HG03095 (cell line): ENCODE results near the gene PI16.
"Not testable (repeated sequence)": the region's sequence is repeated elsewhere in the genome, so short reads cannot be mapped to it uniquely, and the experiment has no call there.

Experiments used
- ATAC-seq: cut with Tn5 transposase; IDR thresholded peaks from one replicate; pipeline ENCODE4 v1.9.1; 2021; ENCODE audit warnings: moderate library complexity; ENCODE audit not compliant: unreplicated experiment

PI16 gene

DNA sequence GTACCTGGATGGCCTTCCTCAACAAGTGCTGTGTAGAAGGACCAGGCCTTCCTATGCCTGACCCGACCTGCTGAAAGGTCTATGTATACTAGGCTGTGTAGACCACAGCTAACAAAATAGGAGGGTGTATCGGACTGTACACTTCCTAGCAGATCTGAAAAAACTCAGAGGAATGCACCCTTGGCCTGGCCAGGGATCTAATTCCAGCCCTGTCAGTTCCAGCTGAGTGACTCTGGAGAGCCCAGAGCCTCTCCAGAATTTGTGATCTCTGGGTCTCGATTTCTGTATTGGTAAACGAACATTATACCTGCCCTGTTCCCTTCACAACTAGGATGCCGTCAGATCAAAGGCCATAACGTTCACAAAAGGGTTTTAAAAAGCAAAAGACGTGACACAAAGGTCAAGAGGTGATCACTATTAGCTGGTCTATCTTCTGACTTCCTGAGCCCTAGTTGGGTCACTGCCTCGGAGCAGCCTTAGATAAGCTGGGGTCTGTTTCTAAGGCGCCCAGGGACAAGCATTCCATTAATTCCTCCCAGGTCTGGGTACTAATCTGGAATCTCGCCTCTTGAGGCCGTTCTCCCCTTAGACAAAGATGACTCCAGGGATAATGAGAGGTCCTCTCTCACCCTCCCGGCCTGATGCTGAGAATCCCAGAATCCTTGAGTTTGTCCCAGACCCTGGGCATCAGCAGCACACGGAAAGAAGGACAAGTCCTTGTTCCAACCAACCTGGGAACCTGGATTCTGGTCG, 17.6 kb downstream of the PI16 start:
- no peak for ATAC-seq

DNA sequence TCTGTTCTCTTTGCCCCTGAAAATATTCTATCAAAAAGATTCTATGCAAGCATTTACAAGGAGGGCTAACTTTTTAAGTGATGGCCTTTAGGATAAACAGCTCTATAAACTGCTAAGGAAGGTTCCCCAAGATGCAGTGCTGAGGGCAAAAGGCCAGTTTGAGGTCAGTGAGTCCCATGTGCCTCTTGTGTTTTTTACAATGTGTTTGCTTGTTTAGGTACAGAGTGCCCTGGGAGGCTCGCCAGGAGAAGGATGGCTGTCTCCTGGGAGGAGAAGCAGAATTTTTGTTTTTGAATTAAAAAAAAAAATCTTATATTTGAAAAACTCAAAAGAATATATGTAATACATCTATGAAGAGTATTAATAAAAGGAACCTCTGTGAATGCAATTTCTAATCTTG, 18.7 kb downstream of the PI16 start:
- no peak for ATAC-seq

DNA sequence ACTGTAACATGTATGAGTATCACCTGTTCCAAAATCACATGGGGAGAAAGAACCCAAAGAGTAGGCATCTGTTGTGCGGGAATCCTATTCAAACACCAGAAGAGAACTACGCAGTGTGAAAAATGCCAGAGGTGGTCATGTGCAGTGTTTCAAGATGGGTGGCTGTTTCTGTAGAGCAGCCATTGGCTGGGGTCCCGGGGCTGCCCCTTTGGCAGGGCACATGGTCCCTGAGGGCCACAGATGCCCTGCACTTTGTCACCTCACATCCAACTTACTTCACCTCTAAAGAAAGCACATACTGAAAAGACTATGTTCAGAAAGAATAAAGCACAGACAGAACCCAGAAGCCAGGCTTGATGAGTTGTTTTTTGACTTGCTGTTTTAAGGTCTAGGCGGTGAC, 19.1 kb downstream of the PI16 start:
- ATAC-seq = no peak

DNA sequence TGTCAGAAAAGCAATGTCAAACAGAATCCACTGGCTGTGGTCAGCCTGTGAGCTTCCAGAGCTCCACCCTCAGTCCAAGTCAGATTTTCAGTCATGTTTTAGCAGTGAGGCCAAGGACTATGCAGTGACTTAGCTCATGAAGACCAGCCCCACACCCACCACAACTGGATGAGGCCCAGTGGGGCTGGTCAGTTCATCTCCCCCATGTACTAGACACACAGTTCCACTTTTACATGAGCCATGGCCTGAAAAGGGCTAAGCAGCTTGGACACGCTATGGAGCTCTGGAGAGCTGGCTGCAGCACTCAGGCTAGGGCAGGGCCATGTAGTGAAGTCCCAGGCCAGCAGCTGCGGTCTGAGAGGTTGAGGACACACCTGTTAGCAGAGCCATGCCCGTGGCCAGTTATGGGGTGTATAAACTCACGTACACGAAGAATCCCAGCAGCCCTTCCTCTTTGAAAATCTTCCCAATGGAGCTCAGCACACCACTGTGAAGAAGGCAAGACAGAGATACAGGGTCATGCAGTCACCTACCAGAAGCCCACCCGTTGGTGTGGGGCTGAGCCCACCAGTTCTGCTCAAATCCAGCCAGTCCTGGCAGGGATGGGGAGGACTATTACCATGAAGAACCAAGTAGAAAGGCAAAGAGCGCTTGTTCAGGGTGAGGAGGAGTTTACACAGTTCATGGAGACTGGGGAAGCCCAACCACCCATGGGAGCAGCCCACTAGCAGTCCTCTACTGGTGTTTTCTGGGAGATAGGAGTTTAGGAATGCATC, 20.9 kb downstream of the PI16 start:
- ATAC-seq = no peak

DNA sequence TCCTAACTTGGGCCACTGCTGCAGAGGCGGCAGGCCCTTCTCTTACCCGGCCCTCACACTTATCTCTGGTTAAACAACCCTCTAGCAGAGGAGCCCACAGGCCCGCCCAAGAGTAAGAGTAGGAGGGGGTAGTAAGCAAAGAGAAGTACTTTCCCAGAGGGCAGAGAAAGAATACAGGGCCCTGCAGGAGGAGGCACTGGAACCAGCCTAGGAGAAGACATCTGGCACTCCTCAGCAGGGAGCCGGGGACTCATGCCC, 21.4 kb downstream of the PI16 start:
- ATAC-seq = no peak

DNA sequence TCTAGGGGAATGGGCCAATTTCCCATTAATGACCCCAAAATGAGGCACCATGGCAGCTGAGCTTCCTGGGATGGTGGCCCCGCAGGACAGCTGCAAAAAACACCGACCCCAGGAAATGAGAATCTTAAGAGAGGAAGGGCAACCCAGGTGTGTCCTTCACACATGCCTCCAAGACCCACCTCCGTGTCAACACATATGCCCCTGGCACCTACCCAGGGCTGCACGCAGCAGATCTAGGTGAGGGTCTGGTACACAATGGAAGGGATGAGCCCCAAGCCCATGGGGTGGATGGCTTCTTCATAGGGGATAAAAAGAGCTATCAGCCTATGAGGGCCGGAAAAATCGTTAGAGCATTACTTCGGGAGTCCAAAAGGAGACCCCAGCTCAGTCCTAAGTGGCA, 22.0 kb downstream of the PI16 start:
- ATAC-seq = no peak

DNA sequence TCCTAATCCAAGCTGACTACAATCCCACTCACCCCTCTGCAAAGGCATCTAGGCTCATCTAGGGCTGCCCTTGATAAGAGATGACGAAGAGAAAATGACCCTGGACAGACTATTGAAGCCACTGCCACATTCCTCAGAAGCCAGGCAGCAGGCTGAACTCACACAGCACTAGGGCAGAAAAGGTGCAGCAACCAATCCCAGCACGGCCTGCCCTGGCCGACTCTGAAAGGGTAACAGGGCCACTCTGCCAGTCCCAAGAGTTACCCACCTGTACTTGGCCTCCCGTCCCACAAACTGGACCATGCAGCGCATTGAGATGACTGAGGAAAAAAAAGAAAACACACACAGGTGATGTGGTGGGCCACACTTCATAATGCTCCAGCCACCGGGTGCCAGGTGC, 22.4 kb downstream of the PI16 start:
- ATAC-seq = no peak

DNA sequence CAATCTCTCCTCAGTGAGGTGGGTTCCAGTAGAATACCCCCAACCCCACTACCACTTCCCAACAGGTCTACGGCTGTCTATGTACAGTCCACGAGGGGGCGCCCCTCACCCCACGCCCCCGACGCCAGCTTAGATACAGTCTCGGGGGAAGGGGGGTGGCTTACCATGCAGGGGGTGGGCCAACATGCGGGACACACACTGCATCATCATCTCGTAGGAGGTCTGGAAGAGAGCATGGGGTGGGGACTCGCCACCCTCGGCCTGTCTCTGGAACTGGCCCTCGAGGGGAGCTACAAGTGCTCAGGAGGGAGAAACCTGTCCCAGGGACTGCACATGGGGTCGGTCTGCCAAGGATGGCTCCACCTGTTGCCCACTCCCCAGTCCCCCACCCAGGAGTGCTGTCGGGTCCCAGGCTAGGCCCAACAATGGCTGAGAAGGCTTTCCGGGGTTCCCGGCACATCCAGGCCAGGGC, 23.0 kb downstream of the PI16 start:
- ATAC-seq = no peak

DNA sequence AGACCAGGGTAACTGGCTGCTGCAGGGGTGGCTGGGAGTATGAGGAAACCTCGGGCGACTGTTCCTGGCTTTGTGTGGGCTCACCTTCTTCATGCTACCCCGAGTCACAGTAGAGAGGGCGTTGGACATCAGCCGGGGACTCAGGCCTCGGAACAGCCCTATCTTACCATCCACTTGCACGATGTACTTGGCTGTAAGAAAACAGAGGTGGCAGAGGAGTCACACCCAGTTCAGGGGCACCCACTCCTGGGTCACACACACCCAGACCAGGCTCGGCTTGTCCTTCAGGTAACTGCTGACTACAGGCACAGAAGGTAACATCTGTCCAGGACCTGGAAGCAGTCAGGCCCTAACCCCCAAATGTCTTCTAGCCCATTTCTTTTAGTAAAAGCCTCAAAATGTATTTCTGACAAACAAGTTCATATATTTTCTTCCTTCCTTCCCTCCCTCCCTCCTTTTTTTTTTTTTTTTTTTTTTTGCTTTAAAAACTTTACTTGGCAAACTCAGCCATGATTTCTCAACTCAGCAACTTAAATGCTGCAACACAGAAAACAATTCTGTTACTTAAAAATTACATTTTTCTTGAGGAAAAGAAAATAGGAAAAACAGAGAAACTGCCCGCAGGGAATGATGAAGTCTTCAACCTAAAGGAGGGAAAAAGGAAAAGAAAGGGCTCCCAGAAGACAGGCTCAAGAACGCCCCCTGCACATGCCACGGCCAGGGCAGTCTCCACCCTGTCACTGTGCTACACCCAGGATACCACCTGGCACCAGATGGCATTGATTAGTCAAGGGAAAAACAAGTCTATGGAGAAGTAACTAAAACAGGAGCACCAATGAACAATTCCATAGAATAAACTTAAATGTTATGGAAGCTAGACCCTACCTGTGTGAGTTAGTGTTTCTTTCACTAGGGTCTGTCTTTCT, 24.1 kb downstream of the PI16 start:
- no peak for ATAC-seq

DNA sequence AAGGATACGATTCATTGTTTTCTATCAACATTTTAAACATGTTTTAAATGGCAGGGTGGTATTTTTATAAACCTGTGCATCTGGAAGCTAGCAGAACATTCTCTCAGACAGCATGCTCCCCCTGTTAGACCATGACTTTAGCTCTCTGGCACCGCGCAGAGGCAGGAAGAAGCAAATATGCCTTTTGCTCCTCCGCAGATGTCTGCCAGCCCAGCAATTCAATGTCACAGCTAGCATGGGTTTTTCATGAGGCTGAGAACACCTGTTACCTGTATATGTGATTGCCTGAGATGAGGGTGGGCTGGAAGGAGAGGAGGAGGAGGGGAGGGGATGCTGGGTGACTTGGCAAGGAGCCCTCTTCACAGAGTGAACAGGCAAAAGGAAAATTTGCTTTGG, 24.8 kb downstream of the PI16 start:
- ATAC-seq = no peak

DNA sequence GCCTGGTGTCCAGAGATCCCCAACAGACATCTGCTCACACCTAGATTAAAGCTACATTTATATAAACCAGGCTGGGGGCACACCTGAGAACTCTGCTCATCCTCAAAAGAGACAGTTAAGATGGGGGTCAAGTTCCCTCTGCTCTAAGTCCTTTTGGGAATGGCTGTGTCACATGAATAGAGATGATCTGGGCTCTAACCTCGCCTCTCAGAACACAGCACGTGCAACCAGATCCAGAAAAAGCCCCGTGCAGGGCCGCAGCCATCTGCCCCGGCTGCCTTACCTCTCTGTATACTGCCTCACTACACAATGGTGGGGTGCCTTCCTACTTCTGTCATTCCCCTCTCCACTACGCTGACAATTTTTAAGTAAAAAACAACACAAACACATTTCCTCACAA, 25.6 kb downstream of the PI16 start:
- ATAC-seq = no peak

DNA sequence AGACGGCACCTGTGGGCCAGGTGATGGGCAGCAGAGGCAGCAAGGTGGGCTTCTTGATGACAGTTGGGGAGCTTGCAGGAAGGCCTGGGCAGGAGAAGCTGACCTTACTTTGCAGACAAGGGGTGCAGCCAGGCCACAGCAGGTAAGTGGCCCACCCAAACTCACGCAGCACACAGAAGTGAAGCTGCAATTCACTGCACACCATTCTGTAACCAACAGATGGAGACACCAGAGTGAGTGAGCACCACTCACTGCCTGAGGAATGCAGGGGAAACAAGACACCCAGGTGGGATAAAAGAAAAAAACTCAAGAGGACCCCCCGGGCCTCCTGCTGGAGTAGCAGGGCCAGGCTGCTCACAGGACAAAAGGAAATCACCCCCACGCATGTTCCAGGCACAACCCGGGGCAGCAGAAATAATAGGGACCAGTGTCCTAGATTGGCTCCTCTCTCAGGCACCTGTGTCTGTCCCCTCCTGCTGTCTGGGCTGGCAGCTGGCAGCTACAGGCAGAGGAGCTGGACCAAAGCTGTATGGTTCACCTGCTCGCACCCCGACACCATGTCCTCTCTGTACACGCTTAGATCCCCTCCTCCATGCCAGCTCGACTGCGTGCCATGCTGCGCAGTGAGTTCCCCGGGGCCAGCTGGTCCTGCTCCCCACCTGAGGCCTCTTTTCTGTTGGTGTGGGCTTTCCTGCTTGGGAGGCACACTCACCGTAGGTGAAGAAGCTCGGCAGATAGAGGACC, 26.5 kb downstream of the PI16 start:
- no peak for ATAC-seq

DNA sequence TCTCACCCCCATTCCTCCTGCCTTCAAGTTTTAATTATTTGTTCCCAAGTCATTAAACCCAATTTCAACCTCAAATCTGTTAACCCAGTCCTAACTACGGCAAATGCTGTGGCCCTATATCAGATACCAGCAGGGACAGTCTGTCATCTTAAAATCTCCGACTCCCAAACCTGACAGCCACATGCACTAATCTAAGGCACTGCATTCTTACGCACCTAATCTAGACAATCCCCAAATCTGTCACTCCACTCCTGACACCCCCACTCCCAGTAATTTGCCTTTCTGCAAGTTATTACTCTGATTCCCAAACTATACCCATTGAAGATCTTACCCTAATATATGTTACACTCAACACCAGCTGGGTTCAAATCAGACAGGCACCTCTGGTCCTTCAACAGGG, 29.0 kb downstream of the PI16 start:
- ATAC-seq = no peak

DNA sequence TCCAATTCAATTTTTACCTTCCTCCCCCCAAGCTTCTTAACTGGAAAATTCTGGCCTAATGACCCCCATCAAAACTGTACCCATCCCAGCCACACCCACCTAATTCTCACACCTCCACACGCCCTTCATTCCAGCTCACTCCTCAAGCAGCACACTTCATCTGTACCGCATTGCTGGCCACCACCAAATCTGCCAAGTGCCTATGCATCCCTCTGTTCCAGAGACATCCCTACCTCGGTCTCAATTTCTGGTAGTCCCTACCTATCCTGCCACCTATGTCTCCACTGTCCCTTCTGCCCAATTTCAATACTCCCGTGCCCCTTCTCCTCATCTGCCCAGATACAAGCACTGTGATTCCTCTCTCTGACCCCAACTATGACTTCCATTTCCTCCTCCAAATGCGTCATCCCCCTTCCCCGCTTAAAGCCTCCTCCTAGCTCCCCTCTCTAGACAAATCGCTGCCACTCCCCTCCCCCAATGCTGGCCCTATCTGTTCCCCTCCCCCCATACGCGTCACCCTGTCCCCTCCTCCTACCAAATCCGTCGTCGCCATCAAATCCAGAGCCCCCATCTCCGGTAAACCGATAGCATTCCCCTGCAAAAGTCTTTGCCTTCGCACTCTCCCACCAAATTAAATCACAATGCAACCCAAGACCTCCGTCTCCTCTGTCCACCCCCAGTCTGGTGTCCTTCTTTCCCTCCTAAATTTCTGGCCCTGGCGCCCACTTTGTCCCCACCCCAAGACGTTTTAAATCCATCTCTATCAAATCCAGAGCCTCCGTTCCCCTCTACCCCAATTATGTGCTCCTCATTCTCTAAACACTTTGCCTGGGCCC, 30.3 kb downstream of the PI16 start:
- ATAC-seq = no peak

DNA sequence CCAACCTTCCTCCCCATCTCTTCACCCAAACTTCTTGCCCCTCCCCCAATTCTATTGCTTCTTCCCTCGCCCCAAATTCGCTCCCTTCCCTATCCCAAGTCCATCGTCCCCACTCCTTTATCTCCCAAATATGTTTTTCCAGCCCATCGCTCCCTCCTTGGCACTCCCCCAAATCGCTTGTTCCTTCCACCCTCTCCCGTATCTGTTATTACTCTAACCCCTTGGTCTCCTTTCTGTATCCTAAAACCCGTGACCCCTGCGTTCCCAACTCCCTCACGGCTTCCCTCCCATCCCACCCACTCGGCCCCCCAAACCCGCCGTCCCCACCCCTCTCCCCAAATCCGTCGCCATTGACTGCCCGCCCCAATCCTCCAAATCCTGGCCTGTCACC, 30.9 kb downstream of the PI16 start:
- ATAC-seq = no peak

DNA sequence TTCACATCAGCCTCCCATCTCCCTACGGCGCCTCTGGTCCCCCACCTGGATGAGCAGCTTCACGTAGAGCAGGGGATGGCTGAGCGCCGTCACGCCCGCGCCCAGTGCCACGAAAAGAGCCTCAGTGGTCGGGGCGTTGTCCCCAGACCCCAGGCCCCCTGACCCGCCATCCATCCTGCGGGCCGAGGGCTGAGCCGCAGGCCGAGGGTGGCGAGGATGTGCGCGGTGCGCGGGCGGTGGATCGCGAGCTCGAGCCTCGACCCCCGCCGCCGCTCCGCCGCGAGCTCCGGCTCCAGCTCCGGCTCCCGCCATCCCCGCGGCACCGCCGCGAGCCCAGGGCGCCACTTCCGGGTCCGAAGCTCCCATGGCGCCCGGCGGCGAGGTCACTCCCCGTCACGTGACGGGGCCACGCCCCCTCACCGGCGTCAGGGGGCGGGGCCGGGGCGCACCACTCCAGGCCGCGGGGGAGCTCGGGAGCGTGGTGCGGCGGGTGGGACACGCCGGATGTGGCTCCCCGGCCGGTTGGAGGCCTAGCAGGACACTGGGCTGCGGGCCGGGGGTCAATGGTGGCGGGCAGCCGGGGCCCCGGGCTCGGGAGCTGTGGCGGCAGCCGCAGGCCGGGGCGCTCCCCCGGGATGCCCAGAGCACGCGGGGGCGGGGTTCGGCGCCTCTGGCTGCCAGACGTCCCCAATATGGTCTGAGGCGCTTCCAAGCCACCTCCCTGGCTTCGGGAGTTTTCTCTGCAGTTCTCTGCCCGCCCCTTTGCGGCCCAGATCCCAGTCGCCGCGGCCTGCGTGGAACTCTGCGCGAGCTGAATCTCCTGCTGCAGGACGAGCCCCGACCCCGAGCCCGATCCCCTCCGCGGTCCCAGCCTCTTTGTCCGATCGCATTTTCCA, 31.5 kb downstream of the PI16 start, which contains the start of gene MTCH1:
MTCH1 (minus strand) TSS at position 389 of the 896 bp plus-strand sequence; CDS start at position 366, 23 bp downstream.
- ATAC-seq = peak; percentile 58

DNA sequence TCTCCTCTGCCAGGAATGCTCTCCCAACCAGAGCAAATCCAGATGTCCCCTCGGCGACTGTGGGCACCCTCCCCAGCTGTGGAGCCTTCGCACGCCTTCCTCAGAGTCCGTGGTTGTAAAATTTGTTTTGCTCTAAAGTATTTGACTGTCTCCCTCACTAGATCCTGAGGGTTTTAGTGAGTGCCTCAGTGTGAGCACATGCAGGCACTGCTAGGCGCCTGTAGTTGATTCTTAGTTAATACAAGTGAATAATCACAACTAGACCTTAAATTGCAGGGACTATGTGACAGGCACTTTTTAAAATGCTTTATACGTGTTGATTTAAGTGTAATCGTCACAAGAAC, 32.1 kb downstream of the PI16 start:
- ATAC-seq = no peak

DNA sequence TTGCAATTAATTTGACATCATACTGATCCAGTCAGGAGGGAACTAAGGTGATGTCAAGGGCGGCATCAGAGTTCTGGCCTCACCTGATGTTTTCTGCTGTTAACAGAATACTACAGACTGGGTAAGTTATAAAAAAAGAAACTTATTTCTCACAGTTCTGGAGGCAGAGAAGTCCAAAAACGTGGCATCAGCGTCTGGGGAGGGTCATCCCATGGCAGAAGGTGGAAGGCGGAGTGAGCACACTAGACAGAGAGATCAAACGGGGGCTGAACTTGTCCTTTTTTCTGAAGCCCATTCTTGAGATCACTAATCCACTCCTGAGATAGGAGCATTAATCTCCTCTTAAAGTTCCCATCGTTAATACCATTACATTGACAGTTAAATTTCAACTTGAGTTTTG, 34.7 kb downstream of the PI16 start:
- ATAC-seq = no peak

DNA sequence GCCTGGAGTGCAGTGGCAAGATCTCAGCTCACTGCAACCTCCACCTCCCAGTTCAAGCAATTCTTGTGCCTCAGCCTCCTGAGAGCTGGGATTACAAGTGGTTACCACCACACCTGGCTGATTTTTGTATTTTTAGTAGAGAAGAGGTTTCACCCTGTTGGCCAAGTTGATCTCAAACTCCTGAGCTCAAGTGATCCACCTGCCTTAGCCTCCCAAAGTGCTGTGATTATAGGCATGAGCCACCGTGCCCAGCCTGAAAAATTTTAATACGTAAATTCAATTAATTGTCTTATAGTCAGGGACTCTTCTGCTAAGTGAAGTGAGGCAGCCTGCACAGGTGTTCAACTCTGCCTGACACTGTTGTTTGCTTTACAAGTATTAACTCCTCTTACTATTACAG, 35.9 kb downstream of the PI16 start:
- ATAC-seq = not testable (repeated sequence)
